SIG-M5 treated with dmso at 0.1 percent for 504 hours (cell line): Measurements from ENCODE around the gene ZPBP2.
"Not testable (repeated sequence)": the region's sequence is repeated elsewhere in the genome, so short reads cannot be mapped to it uniquely, and the experiment has no call there.

Experiments
- DNase-seq: peaks from one replicate; lab custom pipeline; 2025; ENCODE audit not compliant: unreplicated experiment; lab: John Stamatoyannopoulos, UW

The ZPBP2 gene, protein sequence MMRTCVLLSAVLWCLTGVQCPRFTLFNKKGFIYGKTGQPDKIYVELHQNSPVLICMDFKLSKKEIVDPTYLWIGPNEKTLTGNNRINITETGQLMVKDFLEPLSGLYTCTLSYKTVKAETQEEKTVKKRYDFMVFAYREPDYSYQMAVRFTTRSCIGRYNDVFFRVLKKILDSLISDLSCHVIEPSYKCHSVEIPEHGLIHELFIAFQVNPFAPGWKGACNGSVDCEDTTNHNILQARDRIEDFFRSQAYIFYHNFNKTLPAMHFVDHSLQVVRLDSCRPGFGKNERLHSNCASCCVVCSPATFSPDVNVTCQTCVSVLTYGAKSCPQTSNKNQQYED

DNA sequence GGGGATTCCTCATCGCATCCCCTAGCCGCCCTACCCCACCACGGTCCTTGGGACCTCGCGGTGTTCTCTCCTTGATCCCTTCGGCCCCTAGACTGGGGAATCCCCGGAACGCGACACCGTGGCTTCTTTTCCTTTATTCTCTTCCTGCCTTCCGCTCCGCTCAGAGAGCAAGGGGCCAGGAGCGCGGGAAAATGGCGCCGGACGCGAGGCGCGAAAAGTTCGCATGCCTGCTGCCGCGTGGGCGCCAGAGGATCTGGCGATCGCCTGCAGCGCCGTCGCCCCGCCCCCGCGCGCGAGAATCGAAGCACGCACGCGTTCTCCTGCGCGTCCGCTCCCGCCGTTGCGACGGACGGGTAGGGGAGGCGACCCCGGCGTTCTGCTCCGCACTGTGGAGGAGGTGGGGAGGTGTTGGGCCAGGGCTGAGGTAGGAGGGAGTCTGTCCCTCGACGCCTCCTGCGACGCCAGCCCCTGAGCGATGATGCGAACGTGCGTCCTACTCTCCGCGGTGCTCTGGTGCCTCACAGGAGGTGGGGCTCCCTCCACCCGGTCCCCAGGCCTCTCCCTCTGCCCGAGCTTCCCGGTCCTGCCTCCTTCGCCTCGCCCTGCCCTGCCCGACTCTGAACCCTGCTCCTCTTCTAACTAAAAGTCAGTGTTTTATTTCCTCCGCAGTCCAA is at the start of gene ZPBP2:
TSS of gene ZPBP2 (plus strand) at position 323 of the 674 bp plus-strand sequence. CDS start at position 476, 153 bp downstream.
- DNase-seq: no peak

DNA sequence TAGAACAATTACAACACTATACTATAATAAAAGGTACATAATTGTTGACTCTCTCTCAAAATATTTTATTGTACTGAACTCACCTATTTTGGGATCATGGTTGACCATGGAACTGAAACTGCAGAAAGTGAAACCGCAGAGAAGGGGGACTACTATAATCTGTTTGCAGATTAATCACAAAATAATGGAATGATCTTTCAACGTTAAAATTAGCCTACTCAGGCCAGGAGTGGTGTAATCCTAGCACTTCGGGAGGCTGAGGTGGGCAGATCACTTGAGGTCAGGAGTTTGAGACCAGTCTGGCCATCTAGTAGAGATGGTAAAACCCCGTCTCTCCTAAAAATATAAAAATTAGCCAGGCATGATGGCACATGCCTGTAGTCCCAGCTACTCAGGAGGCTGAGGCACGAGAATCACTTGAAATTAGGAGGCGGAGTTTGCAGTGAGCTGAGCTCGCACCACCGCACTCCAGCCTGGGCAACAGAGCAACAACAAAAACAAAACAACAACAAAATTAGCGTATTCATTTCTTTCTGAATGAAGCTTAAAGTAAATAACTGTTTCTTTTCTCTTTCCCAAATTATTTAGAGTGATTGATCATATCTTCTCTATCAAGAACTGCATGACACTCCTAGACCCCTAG is 49.5 kb upstream of the ZPBP2 start:
- DNase-seq: no peak

DNA sequence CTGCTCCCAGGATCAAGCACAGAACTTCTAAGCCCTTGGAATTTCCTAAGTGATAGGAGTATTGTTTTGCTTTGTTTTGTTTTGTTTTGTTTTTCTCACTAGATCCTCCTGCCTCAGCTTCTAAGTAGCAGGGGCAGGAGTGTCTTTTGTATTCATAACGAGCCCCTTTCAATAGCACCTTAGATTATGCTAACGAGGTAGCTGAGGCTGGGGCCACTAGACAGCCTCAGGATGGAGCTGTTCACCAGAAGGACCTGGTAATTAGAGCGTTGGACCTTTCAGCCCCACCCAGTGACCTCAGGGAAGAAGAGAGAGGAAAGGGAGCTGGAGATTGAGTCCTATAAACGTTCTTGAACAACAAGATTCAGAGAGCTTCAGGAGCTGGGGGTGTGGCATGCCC is 47.5 kb upstream of the ZPBP2 start:
- DNase-seq: no peak

DNA sequence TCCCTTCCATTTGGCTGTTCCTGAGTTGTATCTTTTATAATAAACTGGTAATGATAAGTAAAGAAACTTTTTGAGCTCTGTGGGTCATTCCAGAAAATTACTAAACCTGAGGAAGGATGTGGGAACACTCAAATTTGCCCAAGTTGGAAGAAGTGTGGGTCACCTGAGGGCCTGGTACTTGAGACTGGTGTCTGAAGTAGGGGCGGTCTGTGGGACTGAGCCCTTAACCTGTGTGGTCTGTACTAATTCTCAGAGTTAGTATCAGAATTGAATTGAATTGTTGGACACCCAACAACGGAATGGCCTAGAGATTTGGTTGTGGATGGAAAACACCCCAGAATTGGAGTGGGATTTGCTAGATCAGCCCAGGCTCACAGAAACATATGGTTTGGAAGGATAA is 47.0 kb upstream of the ZPBP2 start:
- no peak for DNase-seq

DNA sequence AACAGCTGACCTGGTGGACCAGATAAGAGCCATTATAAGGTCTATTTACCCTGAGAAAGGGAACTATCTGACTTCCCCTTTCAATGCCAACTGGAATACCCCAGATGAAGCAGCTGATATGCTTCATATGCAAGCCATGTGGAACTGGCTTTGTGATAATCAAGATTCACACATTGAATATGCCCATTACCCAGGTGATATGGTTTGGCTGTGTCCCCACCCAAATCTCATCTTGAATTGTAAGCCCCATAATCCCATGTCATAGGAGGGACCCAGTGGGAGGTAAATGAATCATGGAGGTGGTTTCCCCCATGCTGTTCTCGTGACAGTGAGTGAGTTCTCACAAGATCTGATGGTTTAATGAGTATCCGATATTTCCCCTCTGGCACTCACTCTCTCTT is 46.0 kb upstream of the ZPBP2 start:
- no peak for DNase-seq

DNA sequence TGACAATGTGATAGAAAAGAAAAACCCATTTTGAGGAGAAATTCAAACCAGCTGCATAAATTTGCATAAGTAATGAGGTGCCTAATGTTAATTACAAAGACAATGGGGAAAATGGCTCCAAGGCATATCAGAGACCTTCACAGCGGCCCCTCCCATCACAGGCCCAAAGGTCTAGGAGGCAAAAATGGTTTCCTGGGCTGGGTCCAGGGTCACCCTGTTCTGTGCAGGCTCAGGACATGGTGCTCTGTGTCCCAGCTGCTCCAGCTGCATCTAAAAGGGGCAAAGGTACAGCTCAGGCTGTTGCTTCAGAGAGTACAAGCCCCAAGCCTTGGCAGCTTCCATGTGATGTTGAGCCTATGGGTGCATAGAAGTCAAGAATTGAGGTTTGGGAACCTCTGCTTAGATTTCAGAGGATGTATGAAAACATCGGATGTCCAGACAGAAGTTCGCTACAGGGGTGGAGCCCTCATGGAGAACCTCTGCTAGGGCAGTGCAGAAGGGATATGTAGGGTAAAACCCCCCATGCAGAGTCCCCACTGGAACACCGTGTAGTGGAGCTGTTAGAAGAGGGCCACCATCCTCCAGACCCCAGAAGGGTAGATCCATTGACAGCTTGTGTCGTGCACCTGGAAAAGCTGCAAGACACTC is 44.5 kb upstream of the ZPBP2 start:
- no peak for DNase-seq

DNA sequence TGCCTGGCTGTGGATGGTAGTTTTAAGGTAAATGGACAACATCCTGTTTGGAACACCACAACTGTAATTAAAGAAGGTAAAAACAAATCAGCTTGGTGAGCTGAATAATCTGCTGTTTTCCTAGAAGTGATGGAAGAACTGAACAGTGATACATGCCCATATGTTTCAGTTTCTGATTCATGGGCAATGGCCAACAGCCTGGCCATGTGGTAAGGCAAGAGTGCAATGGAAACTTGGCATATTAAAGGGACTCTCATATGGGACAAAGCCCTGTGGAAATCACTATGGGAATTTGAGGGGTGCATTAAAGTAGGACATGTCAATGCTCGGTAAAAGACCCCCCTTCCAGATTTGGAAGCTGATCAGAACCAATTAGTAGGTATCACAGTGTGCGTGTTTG is 41.7 kb upstream of the ZPBP2 start:
- DNase-seq: no peak

DNA sequence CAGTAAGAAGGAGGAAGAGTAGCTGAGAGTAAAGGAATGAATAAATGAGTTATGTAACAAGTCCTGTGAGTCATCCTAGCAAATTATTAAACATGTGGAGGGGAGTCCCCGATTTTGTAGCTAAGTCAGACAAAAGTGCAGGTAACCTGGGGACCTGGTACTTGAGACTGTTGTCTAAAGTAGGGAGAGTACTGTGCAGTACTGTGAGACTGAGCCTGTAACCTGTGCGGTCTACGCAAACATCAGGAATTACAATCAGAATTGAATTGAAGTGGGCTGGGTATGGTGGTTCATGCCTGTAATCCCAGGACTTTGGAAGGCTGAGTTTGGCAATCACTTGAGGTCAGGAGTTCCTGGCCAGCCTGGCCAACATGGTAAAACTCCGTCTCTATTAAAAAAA is 39.6 kb upstream of the ZPBP2 start:
- DNase-seq: no peak

DNA sequence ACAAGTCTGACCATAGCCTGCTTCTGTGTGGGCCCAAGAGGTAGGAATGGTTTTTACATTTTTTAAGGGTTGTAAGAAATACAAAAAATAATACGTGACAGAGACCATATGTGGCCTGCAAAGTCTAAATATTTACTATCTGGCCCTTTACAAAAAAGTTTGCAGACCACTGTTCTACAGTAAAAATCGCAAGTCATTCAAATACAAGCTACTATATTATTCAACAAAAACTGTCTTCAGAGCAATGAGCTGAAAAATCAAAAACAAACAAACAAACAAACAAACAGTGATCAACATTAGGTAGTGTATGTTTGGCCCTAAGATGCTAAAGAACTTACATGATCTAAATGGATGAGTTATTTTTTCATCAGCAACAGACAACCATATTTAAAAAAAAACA is 36.4 kb upstream of the ZPBP2 start:
- DNase-seq: no peak

DNA sequence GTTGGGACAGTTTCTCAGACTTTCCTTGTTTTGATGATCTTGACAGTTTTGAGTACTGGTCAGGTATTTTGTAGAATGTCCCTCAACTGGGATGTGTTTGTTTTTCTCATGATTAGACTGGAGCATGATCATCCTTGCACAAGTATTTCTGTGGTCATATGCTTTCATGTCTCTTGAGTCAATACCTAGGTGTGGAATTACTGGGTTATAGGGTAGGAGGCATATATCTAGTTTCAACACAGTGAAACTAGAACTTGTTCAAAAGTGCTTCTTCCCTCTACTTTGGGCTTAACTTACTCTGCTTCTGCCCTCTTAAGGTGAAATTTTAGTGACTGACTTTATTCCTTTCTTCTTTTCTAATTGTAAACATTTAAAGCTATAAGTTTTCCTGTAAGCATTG is 34.0 kb upstream of the ZPBP2 start:
- no peak for DNase-seq

DNA sequence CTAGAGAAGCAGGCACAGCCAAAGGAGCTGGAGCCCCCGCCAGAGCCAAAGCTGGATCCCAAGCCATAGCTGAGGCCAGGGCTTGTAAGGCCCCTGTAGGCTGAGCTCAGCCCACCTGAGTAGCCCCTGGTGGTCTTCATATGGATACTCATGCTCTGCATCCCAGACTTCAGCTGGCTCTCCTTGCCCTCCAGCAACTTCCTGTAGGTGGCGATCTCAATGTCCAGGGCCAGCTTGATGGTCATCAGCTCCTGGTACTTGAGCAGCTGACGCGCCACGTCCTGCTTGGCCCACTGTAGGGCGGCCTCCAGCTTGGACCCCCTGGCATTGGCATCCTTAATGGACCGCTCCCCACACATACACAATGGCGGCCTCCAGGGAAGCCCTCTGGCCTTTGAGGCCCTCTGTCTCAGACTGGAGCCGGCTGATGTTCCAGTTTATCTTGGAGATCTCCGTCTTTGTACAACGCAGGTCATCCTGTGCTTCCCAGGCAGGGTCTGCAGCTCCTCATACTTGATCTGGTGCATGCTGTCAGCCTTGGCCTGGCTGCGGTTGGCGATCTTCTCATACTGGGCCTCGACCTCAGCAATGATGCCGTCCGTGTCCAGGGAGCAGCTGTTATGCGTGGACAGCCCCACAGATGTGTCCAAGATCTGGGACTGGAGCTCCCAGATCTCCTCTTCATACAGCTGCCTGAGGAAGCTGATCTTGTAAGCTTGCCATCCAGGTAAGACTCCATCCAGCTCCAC is 32.8 kb upstream of the ZPBP2 start:
- no peak for DNase-seq

DNA sequence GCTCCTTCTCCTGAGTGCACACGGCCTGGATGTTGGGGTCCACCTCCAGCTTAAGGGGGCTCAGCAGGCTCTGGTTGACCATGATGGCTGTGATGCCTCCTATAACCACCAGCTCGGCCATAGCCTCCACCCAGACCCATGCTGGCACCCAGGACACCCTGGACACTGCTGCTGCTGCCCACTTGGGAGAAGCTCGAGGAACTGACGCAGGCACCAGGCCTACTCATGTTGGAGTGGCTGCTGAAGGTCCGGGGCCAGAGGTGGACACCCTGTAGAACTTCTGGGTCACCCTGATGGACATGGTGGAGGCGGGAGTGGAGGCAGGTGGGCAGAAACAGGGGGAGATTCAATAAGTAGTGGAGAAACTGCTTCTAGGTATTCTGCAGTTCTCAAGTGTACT is 31.9 kb upstream of the ZPBP2 start:
- no peak for DNase-seq

DNA sequence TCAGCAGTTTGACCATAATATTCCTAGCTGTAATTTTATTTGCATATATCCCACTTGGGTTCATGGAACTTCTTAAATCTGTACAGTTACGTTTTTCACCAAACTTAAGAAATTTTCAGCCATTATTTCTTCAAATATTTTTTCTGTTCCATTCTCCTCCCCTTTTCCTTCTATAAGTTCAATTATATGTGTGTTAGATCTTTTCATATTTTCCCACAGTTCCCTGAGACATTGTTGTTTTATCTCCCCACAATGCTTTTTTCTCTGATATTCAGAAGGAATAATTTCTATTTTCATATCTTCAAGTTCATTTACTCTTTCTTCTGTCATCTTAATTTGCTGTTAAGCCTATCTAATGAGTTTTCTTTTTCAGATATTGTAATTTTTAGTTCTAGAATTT is 29.9 kb upstream of the ZPBP2 start:
- no peak for DNase-seq

DNA sequence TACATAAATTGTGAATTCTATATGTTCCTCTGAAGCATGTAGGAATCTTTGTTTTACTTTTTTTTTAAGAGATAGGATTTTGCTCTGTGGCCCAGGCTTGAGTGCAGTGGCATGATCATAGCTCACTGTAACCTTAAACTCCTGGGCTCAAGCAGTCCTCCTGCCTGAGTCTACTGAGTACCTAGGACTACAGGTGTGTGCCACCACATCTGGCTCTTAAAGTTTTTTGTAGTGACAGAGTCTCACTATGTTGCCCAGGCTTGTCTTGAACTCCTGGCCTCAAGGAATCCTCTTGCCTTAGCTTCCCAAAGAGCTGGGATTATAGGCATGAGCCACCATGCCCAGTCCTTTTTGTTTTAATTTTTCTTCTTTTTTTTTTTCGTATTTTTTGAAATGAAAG is 29.2 kb upstream of the ZPBP2 start:
- no peak for DNase-seq

DNA sequence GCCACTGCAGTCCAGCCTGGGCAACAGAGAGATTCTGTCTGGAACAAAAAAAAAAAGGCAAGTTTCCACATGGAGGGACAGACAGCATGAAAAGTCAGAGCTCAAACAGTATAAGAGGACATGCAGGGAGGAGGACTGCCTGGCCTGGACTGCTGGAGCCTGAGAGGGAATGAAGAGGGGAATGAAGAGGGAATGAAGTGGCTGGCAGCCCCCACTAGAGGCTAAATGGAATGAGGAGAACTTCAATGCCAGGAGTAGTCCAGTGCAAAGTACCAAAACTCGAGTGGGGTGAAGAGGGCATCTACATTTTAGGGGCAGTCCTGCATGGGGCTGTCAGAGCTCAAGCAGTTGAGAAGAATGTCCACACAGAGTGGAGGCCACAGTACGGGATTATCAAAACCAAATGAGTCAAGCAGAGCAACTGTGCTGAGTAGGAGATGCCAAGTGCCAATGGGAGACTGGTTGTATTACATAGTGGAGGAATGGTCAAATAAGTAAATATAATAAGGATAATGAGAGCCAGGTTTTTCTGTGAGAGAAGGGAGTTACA is 26.8 kb upstream of the ZPBP2 start:
- DNase-seq: no peak

DNA sequence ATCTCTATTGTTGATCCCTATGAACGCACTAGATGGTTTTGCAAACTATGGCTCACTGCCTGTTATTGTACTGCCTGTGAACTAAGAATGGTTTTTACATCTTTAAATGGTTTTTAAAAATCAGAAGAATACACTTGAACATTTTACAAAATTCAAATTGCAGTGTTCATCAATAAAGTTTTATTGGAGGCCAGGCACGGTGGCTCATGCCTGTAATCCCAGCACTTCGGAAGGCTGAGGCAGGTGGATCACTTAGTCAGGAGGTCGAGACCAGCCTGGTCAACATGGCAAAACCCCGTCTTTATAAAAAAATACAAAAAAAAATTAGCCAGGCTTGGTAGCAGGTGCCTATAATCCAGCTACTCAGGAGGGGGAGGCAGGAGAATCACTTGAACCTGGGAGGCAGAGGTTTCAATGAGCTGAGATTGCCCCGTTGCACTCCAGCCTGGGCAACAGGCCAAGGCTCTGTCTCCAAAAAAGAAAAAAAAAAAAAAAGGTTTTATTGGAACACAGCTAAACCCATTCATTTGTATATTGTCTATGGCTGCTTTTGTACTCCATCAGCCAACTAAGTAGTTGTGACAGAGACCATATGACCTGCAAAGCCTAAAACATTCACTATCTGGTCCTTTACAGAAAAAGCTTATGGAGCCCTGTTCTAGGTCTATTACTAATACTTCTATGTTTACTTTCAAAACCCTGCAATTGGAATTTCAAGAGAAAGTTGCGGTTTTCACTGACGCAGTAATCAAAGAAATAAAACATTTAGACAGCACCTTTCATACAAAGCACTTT is 22.8 kb upstream of the ZPBP2 start:
- no peak for DNase-seq

DNA sequence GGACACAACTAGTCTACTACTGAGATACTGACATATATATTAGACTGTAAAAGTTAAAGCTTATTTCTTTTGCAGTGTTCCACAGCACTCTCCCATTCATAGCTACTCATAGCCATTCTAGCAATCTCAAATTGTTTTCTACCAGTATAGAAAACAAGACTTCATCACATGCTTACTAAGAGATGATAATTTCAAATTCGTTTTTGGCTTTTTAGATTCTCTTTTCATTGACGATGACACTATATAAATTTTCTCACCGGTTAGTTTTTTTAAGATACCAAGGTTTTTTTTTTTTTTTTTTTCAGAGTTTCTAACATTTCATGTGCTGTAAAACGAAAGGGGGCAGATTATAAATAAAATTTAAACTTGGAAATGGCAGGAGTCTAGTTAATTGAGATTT is 21.8 kb upstream of the ZPBP2 start:
- DNase-seq: no peak

DNA sequence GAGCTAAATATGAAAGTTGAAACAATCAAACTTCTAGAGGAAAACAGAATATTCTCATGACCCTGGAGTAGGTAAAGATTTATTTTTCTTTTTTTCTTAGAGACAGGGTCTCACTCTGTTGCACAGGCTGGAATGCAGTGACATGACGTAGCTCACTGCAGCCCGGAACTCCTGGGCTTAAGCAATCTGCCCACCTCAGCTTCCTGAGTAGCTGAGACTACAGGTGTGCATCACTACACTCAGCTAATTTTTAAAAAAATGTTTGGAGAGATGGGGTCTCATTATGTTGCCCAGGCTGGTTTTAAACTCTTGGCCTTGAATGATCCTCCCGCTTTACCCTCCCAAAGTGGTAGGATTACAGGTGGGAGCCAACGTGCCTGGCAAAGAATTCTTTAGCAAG is 19.4 kb upstream of the ZPBP2 start:
- no peak for DNase-seq

DNA sequence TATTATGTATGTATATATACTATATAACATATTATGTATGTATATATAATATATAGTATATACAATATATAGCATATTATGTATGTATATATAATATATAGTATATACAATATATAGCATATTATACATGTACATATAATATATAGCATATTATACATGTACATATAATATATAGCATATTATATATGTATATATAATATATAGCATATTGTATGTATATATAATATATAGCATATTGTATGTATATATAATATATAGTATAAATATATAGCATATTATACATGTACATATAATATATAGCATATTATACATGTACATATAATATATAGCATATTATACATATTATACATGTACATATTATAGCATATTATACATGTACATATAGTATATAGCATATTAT is 17.8 kb upstream of the ZPBP2 start:
- DNase-seq: not testable (repeated sequence)

DNA sequence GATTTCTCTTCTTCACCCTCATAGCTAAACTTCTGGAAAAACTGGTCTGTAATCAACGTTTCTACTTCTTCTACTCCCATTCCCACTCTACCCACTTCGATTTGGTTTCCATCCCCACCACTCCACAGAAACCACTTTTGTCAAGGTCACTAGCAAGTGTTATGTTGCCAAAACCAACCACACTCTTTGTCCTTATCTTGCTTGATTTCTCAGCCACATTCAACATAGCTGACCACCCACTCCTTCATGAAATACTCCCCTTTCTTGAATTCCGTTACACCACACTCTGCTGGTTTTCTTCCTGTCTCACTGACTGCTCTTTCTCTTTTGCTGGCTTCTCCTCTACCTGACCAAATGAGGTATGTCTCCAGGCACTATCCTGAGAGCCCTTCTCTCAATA is 15.8 kb upstream of the ZPBP2 start:
- no peak for DNase-seq
